Prostate gland (tissue), 2 donors: ENCODE data around the gene ZNF821. TPM values are rescaled to one million over a fixed set of nuclear protein-coding genes. Genes with fewer than 3 reads are reported as not detected.
"Not testable (repeated sequence)": the region's sequence is repeated elsewhere in the genome, so short reads cannot be mapped to it uniquely, and the experiment has no call there.

ENCODE experiments used
- DNase-seq: peaks from one replicate; pipeline ENCODE4 v3.0.0-alpha.2; 2019; ENCODE audit warnings: low spot score
- H3K27ac ChIP-seq, 2 donors: fragments of 200-600 bp; sonication (generic); 2 replicates each; pipeline ENCODE4 v1.5.1; 2017 to 2019
- H3K27me3 ChIP-seq: fragments of 200-600 bp; sonication (generic); replicated peaks from 2 replicates; pipeline ENCODE4 v1.5.1; 2019; ENCODE audit not compliant: insufficient read depth
- H3K36me3 ChIP-seq, 2 donors: fragments of 200-600 bp; sonication (generic); 1 replicate in 1 of 2; 2 replicates in 1 of 2; pipeline versions ENCODE4 v1.5.1 to v1.8.1; 2017 to 2019
- H3K4me1 ChIP-seq: fragments of 200-600 bp; sonication (generic); replicated peaks from 2 replicates; pipeline ENCODE4 v1.5.1; 2019
- H3K4me3 ChIP-seq, 2 donors: fragments of 200-600 bp; sonication (generic); 2 replicates each; pipeline ENCODE4 v1.5.1; 2017 to 2019
- H3K9me3 ChIP-seq: fragments of 200-600 bp; sonication (generic); 2 replicates; pipeline ENCODE4 v1.5.1; 2017
- POLR2A ChIP-seq: fragments of 450-650 bp; IDR thresholded peaks from one replicate; pipeline ENCODE4 v1.6.1; 2016; ENCODE audit warnings: antibody characterized with exemption, mild to moderate bottlenecking
- POLR2AphosphoS5 ChIP-seq: sonication (generic); formaldehyde crosslinking; IDR thresholded peaks from one replicate; pipeline ENCODE4 v1.6.1; 2017; ENCODE audit warnings: antibody characterized with exemption
- WGBS: methylation state at CpG from one replicate; pipeline ENCODE4 v1.1.5; 2018; 5-methylcytosine and 5-hydroxymethylcytosine counted together
- intact Hi-C: fragments of 100-400 bp; cut with DNase I; formaldehyde crosslinking; loops from one replicate; pipeline ENCODE4 v1.14.2; 2022
- total RNA-seq, 2 donors: library from RNA; depleted of rRNA; stranded (reverse); fragments of >200 nt; gene quantifications; one replicate each; pipeline ENCODE4 v1.1.0, GENCODE V29; 2016
- TF ChIP-seq, protein P1 (sequence below), 4 experiments: fragments of 200-600 bp in 2 of 4; fragments of 450-650 bp in 2 of 4; sonication (generic) in 2 of 4; IDR thresholded peaks; 1 replicate in 3 of 4; 2 replicates in 1 of 4; pipeline ENCODE4 v1.5.1; 2016 to 2019; ENCODE audit warnings: antibody characterized with exemption in 4 of 4, mild to moderate bottlenecking in 2 of 4, moderate library complexity in 2 of 4

The ZNF821 gene
- total RNA-seq, 2 donors from 2014 or later, result 20.0 to 26.6 TPM

DNA sequence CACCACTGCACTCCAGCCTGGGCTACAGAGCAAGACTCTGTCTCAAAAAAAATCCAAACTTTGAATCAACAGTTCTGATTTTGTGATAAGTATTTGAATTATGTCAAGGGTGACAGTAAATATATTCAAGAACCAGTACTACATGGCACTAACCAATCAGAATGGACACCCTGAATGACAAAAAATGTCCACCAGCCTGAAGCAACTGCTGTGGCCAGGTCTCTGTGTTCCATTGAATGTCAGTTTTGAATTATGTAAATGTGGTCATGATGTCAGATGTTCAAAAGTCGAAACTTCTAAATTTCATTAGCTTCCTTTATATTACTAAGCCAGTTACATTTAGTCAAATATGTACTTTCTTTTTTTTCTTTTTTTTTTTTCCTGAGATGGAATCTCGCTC is 53.6 kb downstream of the ZNF821 start:
- H3K27ac ChIP-seq, result no peak overlapping the region
- no peaks in the 10 kb centered on the region for H3K9me3 ChIP-seq
- no peaks in the 10 kb centered on the region for H3K4me1 ChIP-seq
- intact Hi-C loops, result no loop called here
- no peak for TF ChIP-seq POLR2A
- TF ChIP-seq POLR2AphosphoS5, result no peak
- TF ChIP-seq, protein P1, sequence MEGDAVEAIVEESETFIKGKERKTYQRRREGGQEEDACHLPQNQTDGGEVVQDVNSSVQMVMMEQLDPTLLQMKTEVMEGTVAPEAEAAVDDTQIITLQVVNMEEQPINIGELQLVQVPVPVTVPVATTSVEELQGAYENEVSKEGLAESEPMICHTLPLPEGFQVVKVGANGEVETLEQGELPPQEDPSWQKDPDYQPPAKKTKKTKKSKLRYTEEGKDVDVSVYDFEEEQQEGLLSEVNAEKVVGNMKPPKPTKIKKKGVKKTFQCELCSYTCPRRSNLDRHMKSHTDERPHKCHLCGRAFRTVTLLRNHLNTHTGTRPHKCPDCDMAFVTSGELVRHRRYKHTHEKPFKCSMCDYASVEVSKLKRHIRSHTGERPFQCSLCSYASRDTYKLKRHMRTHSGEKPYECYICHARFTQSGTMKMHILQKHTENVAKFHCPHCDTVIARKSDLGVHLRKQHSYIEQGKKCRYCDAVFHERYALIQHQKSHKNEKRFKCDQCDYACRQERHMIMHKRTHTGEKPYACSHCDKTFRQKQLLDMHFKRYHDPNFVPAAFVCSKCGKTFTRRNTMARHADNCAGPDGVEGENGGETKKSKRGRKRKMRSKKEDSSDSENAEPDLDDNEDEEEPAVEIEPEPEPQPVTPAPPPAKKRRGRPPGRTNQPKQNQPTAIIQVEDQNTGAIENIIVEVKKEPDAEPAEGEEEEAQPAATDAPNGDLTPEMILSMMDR (IDR thresholded peaks at IDR 0.05), result no peak
- no peaks in the 10 kb centered on the region for H3K27me3 ChIP-seq
- H3K36me3 ChIP-seq, result no peaks in the 10 kb centered on the region
- DNase-seq, result no peak
- 76% methylated on average over 2 of the region's 2 CpGs for whole genome bisulfite sequencing
- H3K4me3 ChIP-seq, result no peak overlapping the region

DNA sequence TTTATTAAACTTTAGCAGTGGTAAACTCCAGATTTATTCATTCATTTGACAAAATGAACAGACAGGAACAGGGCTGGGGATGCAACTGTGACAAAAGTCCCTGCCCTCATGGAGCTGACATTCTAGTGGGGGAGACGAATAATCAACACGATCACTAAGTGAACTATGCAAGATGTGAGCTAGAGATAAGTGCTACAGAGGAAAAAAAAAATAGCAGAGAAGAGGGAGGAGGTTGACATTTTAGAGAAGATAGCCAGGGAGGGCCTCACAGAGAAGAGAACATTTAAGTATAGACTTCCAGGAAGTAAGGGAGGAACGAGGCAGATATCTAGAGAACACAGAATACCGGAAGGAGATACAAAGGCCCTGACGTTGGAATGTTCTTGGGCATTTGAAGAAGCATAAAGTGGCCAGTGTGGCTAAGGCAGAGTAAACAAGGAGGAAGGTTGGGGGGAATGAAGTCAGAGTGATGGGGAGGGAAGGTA is 57.4 kb downstream of the ZNF821 start:
- intact Hi-C loops, result no loop called here
- Histone ChIP-seq H3K27me3 (no peaks in the 10 kb centered on the region), H3K9me3 (no peaks in the 10 kb centered on the region), H3K4me3 (no peak overlapping the region), H3K36me3 (no peaks in the 10 kb centered on the region), H3K4me1 (no peaks in the 10 kb centered on the region), H3K27ac (no peak overlapping the region)
- TF ChIP-seq, protein P1 (IDR thresholded peaks at IDR 0.05), result no peak
- TF ChIP-seq POLR2AphosphoS5 (no peak), POLR2A (no peak)
- no peak for DNase-seq
- WGBS, result 64% methylated on average over 5 of the region's 5 CpGs

DNA sequence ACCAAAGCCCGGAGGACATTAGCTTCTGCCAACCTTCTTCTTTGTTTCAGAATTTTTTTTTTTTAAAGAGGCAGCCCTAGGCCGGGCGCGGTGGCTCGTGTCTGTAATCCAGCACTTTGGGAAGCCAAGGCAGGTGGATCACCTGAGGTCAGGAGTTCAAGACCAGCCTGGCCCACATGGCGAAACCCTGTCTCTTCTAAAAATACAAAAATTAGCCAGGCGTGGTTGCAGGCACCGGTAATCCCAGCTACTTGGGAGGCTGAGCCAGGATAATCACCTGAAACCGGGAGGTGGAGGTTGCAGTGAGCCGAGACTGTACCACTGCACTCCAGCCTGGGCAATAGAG is 66.9 kb downstream of the ZNF821 start:
- intact Hi-C loops, H3K36me3 ChIP-seq, H3K9me3 ChIP-seq, H3K4me1 ChIP-seq, H3K4me3 ChIP-seq, DNase-seq, H3K27me3 ChIP-seq: not testable (repeated sequence)
- WGBS, result 74% methylated on average over 10 of the region's 10 CpGs
- peak overlapping the region in 1 of 2 donors; percentile 54 for H3K27ac ChIP-seq

DNA sequence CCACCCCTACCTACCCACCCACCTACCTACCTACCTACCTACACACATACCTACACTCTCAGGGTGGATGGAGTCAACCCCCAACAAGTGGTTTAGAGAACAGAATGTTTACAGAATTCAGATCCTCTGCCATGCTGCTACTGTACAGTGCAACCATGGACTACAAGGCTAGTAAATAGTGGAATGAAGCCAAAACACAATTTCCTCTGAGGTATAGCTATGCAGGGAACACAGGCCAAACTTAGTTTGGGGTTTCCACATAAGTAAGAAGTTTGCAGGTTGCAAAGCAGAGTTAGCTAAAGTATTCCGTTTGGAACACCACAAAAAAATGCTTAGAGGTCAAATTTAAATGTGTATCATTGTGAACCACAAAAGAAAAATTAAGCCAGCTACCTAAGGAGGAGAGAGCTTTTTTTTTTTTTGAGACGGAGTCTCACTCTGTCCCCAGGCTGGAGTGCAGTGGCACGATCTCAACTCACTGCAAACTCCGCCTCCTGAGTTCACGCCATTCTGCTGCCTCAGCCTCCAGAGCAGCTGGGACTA is 72.7 kb downstream of the ZNF821 start:
- Histone ChIP-seq H3K9me3 (no peaks in the 10 kb centered on the region), H3K4me3 (no peak overlapping the region), H3K4me1 (no peaks in the 10 kb centered on the region), H3K36me3 (no peaks in the 10 kb centered on the region), H3K27me3 (no peaks in the 10 kb centered on the region), H3K27ac (no peak overlapping the region)
- TF ChIP-seq POLR2A, result no peak
- TF ChIP-seq, protein P1 (IDR thresholded peaks at IDR 0.05), result no peak
- no peak for TF ChIP-seq POLR2AphosphoS5
- 75% methylated on average over 5 of the region's 5 CpGs for WGBS
- intact Hi-C loops, result no loop called here
- DNase-seq, result no peak

DNA sequence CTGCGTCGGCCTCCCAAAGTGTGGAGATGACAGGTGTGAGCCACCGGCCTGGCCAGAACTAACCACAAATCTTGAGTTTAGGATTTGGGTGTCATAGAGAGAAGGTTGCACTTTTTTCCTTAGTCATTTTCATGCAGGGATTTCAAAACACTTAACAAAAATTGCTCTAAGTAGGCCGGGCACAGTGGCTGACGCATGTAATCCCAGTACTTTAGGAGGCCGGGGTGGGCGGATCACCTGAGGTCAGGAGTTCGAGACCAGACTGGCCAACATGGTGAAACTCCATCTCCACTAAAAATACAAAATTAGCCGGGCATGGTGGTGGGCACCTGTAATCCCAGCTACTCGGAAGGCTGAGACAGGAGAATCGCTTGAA is 73.8 kb downstream of the ZNF821 start:
- 92% methylated on average over 11 of the region's 11 CpGs for WGBS
- H3K27ac ChIP-seq, result peak overlapping the region; percentile 97 to 99
- DNase-seq, H3K4me3 ChIP-seq, intact Hi-C loops, H3K9me3 ChIP-seq, H3K36me3 ChIP-seq, H3K27me3 ChIP-seq, H3K4me1 ChIP-seq: not testable (repeated sequence)

Other genes with a start within 250 kb of the ZNF821 start
- gene PHLPP2, start 159.5 kb downstream of the ZNF821 start, total RNA-seq, result 10 to 100 TPM in 1 of 2 donors, 1 to 10 TPM in 1; 5.0 to 21.2 TPM
- gene AP1G1, start 75.3 kb downstream of the ZNF821 start, total RNA-seq, result 10 to 100 TPM; 68.0 to 94.6 TPM
- 10 to 100 TPM; 17.7 to 35.8 TPM for gene ATXN1L, start 38.2 kb downstream of the ZNF821 start, total RNA-seq
- 100 to 1,000 TPM; 193 to 249 TPM for gene IST1, start 11.3 kb upstream of the ZNF821 start, total RNA-seq
- under 1 TPM; 0.36 to 0.40 TPM for gene PKD1L3, start 116.2 kb upstream of the ZNF821 start, total RNA-seq
- 1 to 10 TPM; 4.4 to 7.7 TPM for gene DHODH, start 124.6 kb upstream of the ZNF821 start, total RNA-seq
- 1 to 10 TPM; 2.5 to 3.1 TPM for gene HP, start 170.3 kb upstream of the ZNF821 start, total RNA-seq
- gene HPR, start 179.0 kb upstream of the ZNF821 start, total RNA-seq, result 1 to 10 TPM in 1 of 2 donors, not detected in 1; 5.3 TPM
- 10 to 100 TPM; 14.1 to 36.2 TPM for gene TXNL4B, start 209.4 kb upstream of the ZNF821 start, total RNA-seq
- gene DHX38, start 209.7 kb upstream of the ZNF821 start, total RNA-seq, result 10 to 100 TPM; 61.9 to 63.9 TPM